ENCODE results near the gene C19orf47.

The C19orf47 gene

GRCh38 chr19:40355975-40356680 lies 7.9 kb upstream of the C19orf47 start:
- DNase-seq (ENCODE audit: low spot score) = no peak
- Histone ChIP-seq H3K4me1 (ENCODE audit: insufficient read depth, poor library complexity, severe bottlenecking) (no peaks in the 10 kb centered on the region), H3K27me3 (ENCODE audit: insufficient read depth, poor library complexity, severe bottlenecking) (no peaks in the 10 kb centered on the region), H3K27ac (ENCODE audit: poor library complexity, severe bottlenecking) (no peak overlapping the region), H3K4me3 (ENCODE audit: severe bottlenecking) (no peak overlapping the region), H3K36me3 (ENCODE audit: low read depth) (no peaks in the 10 kb centered on the region), H3K9me3 (ENCODE audit: severe bottlenecking) (no peaks in the 10 kb centered on the region)
- no peak for ATAC-seq (ENCODE audit: low read depth)
- TF ChIP-seq CTCF (IDR thresholded peaks at IDR 0.05; ENCODE audit: poor library complexity, severe bottlenecking) = no peak

- ATAC-seq (ENCODE audit: low read depth) (no peak; the same call in 2 of the 3 replicates), DNase-seq (ENCODE audit: low spot score) (no peak)
- H3K27me3 ChIP-seq (ENCODE audit: insufficient read depth, poor library complexity, severe bottlenecking) = no peaks in the 10 kb centered on the region
- no peaks in the 10 kb centered on the region for H3K9me3 ChIP-seq (ENCODE audit: severe bottlenecking)
- no peak overlapping the region for H3K27ac ChIP-seq (ENCODE audit: poor library complexity, severe bottlenecking)
- H3K4me3 ChIP-seq (ENCODE audit: severe bottlenecking) = peak overlapping the region; percentile 55
- no peak for TF ChIP-seq CTCF (IDR thresholded peaks at IDR 0.05; ENCODE audit: poor library complexity, severe bottlenecking)
- peaks cover 5% of the 10 kb centered on the region; the same call in 1 of the 2 replicates for H3K36me3 ChIP-seq (ENCODE audit: low read depth)
- peaks cover 3% of the 10 kb centered on the region for H3K4me1 ChIP-seq (ENCODE audit: insufficient read depth, poor library complexity, severe bottlenecking)
Measured at GRCh38 chr19:40348961-40349507, 837 bp upstream of the C19orf47 start.

GRCh38 chr19:40344422-40344821 lies 3.8 kb downstream of the C19orf47 start:
- no peaks in the 10 kb centered on the region for H3K9me3 ChIP-seq (ENCODE audit: severe bottlenecking)
- peaks cover 13% of the 10 kb centered on the region for H3K36me3 ChIP-seq (ENCODE audit: low read depth)
- peaks cover 2% of the 10 kb centered on the region for H3K4me1 ChIP-seq (ENCODE audit: insufficient read depth, poor library complexity, severe bottlenecking)
- H3K27ac ChIP-seq (ENCODE audit: poor library complexity, severe bottlenecking) = no peak overlapping the region
- no peaks in the 10 kb centered on the region for H3K27me3 ChIP-seq (ENCODE audit: insufficient read depth, poor library complexity, severe bottlenecking)
- DNase-seq (ENCODE audit: low spot score) = no peak
- no peak for TF ChIP-seq CTCF (IDR thresholded peaks at IDR 0.05; ENCODE audit: poor library complexity, severe bottlenecking)
- no peak overlapping the region for H3K4me3 ChIP-seq (ENCODE audit: severe bottlenecking)
- no peak for ATAC-seq (ENCODE audit: low read depth)

- Histone ChIP-seq H3K36me3 (ENCODE audit: low read depth) (peaks cover 25% of the 10 kb centered on the region), H3K4me3 (ENCODE audit: severe bottlenecking) (no peak overlapping the region), H3K27ac (ENCODE audit: poor library complexity, severe bottlenecking) (no peak overlapping the region), H3K4me1 (ENCODE audit: insufficient read depth, poor library complexity, severe bottlenecking) (no peaks in the 10 kb centered on the region), H3K9me3 (ENCODE audit: severe bottlenecking) (no peaks in the 10 kb centered on the region), H3K27me3 (ENCODE audit: insufficient read depth, poor library complexity, severe bottlenecking) (no peaks in the 10 kb centered on the region)
- DNase-seq (ENCODE audit: low spot score) = no peak
- TF ChIP-seq CTCF (IDR thresholded peaks at IDR 0.05; ENCODE audit: poor library complexity, severe bottlenecking) = no peak
- ATAC-seq (ENCODE audit: low read depth) = no peak
Measured at GRCh38 chr19:40342644-40343311, 5.4 kb downstream of the C19orf47 start.
